HL-60 (cell line): ENCODE measurements around the gene IGFLR1.

ENCODE experiments used
- DNase-seq, 2 experiments: peaks; one replicate each; pipeline ENCODE4 v3.0.0-alpha.2; 2010 to 2020; ENCODE audit warnings: low read depth in 1 of 2, low spot score in 1 of 2
- H3K27ac ChIP-seq: fragments of 250-450 bp; sonication (Bioruptor Pico); replicated peaks from 2 replicates; pipeline ENCODE4 v1.5.1; 2020; ENCODE audit warnings: mild to moderate bottlenecking, moderate library complexity
- H3K27me3 ChIP-seq: fragments of 250-450 bp; sonication (Bioruptor Pico); 2 replicates; pipeline ENCODE4 v1.5.1; 2021; ENCODE audit warnings: mild to moderate bottlenecking, moderate library complexity; ENCODE audit not compliant: insufficient read depth, poor library complexity, severe bottlenecking
- H3K4me3 ChIP-seq: replicated peaks from 2 replicates; pipeline ENCODE4 v1.5.1; 2011; ENCODE audit warnings: mild to moderate bottlenecking, control low read depth, low read length; ENCODE audit not compliant: insufficient read depth
- GABPA ChIP-seq: IDR thresholded peaks from 2 replicates; pipeline ENCODE4 v1.6.1; 2012; ENCODE audit warnings: low read depth
- POLR2AphosphoS5 ChIP-seq: IDR thresholded peaks from 2 replicates; pipeline ENCODE4 v1.6.1; 2012; ENCODE audit warnings: low read depth
- SPI1 ChIP-seq: IDR thresholded peaks from 2 replicates; pipeline ENCODE4 v1.6.1; 2012; ENCODE audit warnings: low read depth, mild to moderate bottlenecking, borderline replicate concordance
- TF ChIP-seq, protein P1 (sequence below): IDR thresholded peaks from one replicate; pipeline ENCODE4 v1.5.1; 2011; ENCODE audit warnings: low read length, control low read depth, inconsistent platforms; ENCODE audit not compliant: insufficient read depth
- TF ChIP-seq, protein P2 (sequence below): IDR thresholded peaks from 2 replicates; pipeline ENCODE4 v1.6.1; 2012; ENCODE audit warnings: low read depth; ENCODE audit not compliant: insufficient replicate concordance

The IGFLR1 gene

DNA sequence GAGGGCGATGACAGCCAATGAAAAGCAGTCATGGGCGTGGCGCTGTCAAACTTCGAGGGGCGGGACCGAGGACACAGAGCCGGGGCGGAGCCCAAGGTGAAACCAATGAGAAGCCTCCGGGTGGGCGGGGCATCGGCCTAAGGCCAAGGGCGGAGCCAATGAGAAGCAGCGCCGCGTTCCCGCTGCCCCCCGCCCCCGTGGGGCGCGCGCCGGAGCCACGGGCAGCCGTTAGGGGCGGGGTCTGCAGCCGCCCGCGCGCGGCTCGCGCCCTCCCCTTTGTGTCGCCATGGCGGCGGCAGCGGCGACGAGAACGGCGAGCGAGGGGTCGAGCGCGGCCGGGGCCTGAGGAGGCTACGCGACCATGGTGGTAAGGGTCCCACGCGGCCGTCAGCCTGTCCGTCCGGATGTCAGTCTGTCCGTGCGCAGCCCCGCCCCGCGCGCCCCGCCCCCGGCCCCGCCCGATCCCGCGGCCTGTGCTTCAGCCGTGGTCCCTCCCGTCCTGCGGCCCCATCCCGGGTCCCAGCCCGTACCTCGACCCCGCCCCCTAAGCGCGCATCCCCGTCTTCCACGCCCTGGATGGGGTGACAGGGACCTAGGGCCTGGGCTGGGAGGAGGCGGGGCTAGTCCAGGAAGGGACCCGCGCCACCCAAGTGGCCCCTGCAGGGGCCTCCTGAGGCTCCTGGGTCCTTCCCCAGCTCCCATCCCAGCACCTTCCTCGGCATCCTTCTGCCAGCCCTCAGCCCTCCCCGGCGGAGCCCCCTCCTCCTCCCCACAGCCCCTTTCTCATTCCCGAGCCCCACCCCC, 33.2 kb upstream of the IGFLR1 start, which contains the start of gene ARHGAP33:
Gene ARHGAP33 (plus strand): TSS at position 267 of the 804 bp plus-strand sequence. CDS start 95 bp downstream, at position 362.
- peak; percentile 90 to 99 for DNase-seq
- peak within 1 kb of the TSS; percentile 43 for H3K27ac ChIP-seq
- TF ChIP-seq SPI1, result no peak
- TF ChIP-seq, protein P1, sequence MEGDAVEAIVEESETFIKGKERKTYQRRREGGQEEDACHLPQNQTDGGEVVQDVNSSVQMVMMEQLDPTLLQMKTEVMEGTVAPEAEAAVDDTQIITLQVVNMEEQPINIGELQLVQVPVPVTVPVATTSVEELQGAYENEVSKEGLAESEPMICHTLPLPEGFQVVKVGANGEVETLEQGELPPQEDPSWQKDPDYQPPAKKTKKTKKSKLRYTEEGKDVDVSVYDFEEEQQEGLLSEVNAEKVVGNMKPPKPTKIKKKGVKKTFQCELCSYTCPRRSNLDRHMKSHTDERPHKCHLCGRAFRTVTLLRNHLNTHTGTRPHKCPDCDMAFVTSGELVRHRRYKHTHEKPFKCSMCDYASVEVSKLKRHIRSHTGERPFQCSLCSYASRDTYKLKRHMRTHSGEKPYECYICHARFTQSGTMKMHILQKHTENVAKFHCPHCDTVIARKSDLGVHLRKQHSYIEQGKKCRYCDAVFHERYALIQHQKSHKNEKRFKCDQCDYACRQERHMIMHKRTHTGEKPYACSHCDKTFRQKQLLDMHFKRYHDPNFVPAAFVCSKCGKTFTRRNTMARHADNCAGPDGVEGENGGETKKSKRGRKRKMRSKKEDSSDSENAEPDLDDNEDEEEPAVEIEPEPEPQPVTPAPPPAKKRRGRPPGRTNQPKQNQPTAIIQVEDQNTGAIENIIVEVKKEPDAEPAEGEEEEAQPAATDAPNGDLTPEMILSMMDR, result no peak
- no peak for TF ChIP-seq POLR2AphosphoS5
- H3K4me3 ChIP-seq, result peak within 1 kb of the TSS; percentile 87
- H3K27me3 ChIP-seq, result no peaks in the 10 kb centered on the region

DNA sequence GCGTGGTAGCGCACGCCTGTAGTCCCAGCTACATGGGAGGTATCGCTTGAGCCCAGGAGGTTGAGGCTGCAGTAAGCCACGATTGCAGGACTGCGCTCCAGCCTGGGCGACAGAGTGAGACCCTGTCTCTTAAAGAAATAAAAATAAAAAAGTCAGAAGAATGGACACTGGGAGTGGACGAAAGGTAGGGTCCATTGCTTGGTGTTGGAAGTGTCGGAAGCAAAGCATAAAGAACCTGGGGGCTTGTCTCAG, 32.7 kb upstream of the IGFLR1 start:
- no peak for TF ChIP-seq GABPA
- TF ChIP-seq, protein P2, sequence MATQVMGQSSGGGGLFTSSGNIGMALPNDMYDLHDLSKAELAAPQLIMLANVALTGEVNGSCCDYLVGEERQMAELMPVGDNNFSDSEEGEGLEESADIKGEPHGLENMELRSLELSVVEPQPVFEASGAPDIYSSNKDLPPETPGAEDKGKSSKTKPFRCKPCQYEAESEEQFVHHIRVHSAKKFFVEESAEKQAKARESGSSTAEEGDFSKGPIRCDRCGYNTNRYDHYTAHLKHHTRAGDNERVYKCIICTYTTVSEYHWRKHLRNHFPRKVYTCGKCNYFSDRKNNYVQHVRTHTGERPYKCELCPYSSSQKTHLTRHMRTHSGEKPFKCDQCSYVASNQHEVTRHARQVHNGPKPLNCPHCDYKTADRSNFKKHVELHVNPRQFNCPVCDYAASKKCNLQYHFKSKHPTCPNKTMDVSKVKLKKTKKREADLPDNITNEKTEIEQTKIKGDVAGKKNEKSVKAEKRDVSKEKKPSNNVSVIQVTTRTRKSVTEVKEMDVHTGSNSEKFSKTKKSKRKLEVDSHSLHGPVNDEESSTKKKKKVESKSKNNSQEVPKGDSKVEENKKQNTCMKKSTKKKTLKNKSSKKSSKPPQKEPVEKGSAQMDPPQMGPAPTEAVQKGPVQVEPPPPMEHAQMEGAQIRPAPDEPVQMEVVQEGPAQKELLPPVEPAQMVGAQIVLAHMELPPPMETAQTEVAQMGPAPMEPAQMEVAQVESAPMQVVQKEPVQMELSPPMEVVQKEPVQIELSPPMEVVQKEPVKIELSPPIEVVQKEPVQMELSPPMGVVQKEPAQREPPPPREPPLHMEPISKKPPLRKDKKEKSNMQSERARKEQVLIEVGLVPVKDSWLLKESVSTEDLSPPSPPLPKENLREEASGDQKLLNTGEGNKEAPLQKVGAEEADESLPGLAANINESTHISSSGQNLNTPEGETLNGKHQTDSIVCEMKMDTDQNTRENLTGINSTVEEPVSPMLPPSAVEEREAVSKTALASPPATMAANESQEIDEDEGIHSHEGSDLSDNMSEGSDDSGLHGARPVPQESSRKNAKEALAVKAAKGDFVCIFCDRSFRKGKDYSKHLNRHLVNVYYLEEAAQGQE, result no peak
- TF ChIP-seq, protein P1, result no peak
- no peak for TF ChIP-seq SPI1
- no peak for TF ChIP-seq POLR2AphosphoS5
- H3K4me3 ChIP-seq, result peak overlapping the region; percentile 87

DNA sequence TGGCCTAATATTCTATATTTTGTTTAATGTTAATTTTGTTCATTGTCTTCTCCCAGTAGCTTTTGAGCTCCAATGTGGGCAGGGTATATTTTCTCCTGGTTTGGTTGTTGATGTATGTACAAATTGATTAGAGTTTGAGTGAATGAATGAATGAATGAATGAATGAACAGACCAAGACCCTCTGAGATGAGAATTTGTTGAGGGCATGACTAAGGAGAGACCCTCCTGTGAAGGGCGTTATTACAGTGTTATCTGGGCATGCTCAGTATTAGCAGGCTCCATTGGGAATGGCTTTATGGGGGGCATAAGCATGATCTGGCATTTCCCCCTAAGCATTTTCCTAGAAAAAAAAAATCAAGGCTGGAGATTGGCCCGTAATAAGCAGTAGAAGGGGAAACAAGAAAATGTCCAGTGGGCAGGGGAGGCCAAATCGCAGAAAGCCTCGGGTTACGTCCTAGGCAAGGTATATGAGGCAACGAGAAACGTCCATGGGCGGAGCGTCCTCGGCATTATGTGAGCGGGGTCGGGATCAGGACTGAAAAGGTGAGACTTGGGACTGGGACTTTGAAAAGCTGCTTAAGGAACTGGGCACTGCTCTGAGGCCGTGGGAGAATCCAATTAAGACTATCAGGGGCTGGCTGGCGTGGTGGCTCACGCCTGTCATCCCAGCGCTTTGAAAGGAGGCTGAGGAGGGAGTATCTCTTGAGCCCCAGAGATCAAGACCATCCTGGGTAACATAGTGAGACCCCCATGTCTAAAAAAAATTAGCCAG, 32.2 kb upstream of the IGFLR1 start:
- no peaks in the 10 kb centered on the region for H3K27me3 ChIP-seq
- TF ChIP-seq SPI1 (no peak), GABPA (no peak), POLR2AphosphoS5 (no peak)
- TF ChIP-seq, protein P2, result no peak
- TF ChIP-seq, protein P1, result no peak
- no peak overlapping the region for H3K27ac ChIP-seq
- H3K4me3 ChIP-seq, result peak overlapping the region; percentile 87; the same call in 1 of the 2 replicates
- no peak for DNase-seq

More for the DNA sequence above, 32.7 kb upstream of the IGFLR1 start:
- Histone ChIP-seq H3K27me3 (no peaks in the 10 kb centered on the region), H3K27ac (no peak overlapping the region)
- no peak for DNase-seq
